Stimulated activated CD4-positive, alpha-beta T cell treated with anti-CD3 and anti-CD28 coated beads, Interleukin-4, amount 100 ng/mL, for 1 hour (primary cell): ENCODE results near the gene KRT27.
A peak's percentile ranks its signal among the peaks of the same experiment; 100 is the strongest.
"Not testable (repeated sequence)": the region's sequence is repeated elsewhere in the genome, so short reads cannot be mapped to it uniquely, and the experiment has no call there.

ENCODE experiments used
- DNase-seq: peaks from one replicate; pipeline ENCODE4 v3.0.0-alpha.2; 2020

KRT27 gene

GRCh38 chr17:40782450-40782849 lies at the start of gene KRT27:
Gene KRT27 (minus strand): TSS chr17:40782550. CDS start chr17:40782493, 57 bp downstream.
- no peak for DNase-seq

- DNase-seq, result no peak
Measured at GRCh38 chr17:40830085-40830776, 47.9 kb upstream of the KRT27 start.

GRCh38 chr17:40828454-40829044 lies 46.2 kb upstream of the KRT27 start:
- no peak for DNase-seq

GRCh38 chr17:40827746-40828453 lies 45.5 kb upstream of the KRT27 start:
- DNase-seq, result no peak

- no peak for DNase-seq
Measured at GRCh38 chr17:40825599-40825998, 43.2 kb upstream of the KRT27 start.

- DNase-seq, result no peak
Measured at GRCh38 chr17:40824015-40824832, 41.9 kb upstream of the KRT27 start.

GRCh38 chr17:40822132-40822812 lies 39.9 kb upstream of the KRT27 start, which contains the start of gene KRT10:
Gene KRT10 (minus strand): TSS chr17:40822614. CDS start chr17:40822585, 29 bp downstream.
- no peak for DNase-seq

GRCh38 chr17:40821536-40821935 lies 39.2 kb upstream of the KRT27 start:
- no peak for DNase-seq

GRCh38 chr17:40820228-40820838 lies 38.0 kb upstream of the KRT27 start:
- DNase-seq, result no peak

GRCh38 chr17:40819528-40820125 lies 37.3 kb upstream of the KRT27 start:
- DNase-seq, result no peak

GRCh38 chr17:40818733-40819527 lies 36.6 kb upstream of the KRT27 start:
- DNase-seq, result peak; percentile 87

GRCh38 chr17:40818343-40818732 lies 36.0 kb upstream of the KRT27 start:
- DNase-seq, result no peak

- no peak for DNase-seq
Measured at GRCh38 chr17:40817103-40817682, 34.8 kb upstream of the KRT27 start.

- DNase-seq, result no peak
Measured at GRCh38 chr17:40816569-40816968, 34.2 kb upstream of the KRT27 start.

GRCh38 chr17:40815381-40815780 lies 33.0 kb upstream of the KRT27 start:
- DNase-seq, result no peak

GRCh38 chr17:40814657-40815056 lies 32.3 kb upstream of the KRT27 start:
- DNase-seq, result not testable (repeated sequence)

- no peak for DNase-seq
Measured at GRCh38 chr17:40813804-40814203, 31.5 kb upstream of the KRT27 start.

GRCh38 chr17:40812639-40813038 lies 30.3 kb upstream of the KRT27 start:
- DNase-seq, result no peak

GRCh38 chr17:40810494-40810893 lies 28.1 kb upstream of the KRT27 start:
- no peak for DNase-seq

GRCh38 chr17:40809721-40810421 lies 27.5 kb upstream of the KRT27 start:
- DNase-seq, result no peak
